Parathyroid adenoma (tissue), 2 donors: ENCODE results near the gene SATB1.

Experiments used
- H2AFZ ChIP-seq: fragments of 300-600 bp; sonication (generic); one replicate; pipeline ENCODE4 v1.7.0; 2017; ENCODE audit warnings: antibody characterized with exemption, mild to moderate bottlenecking
- H3K27ac ChIP-seq: fragments of 300-600 bp; sonication (generic); one replicate; pipeline ENCODE4 v1.7.0; 2017
- H3K27me3 ChIP-seq: fragments of 300-600 bp; sonication (generic); one replicate; pipeline ENCODE4 v1.7.0; 2017; ENCODE audit warnings: low read length; ENCODE audit not compliant: control insufficient read depth, insufficient read depth
- H3K36me3 ChIP-seq: fragments of 300-600 bp; sonication (generic); one replicate; pipeline ENCODE4 v1.7.0; 2017; ENCODE audit warnings: low read length; ENCODE audit not compliant: control insufficient read depth, insufficient read depth
- H3K4me1 ChIP-seq: fragments of 300-600 bp; sonication (generic); one replicate; pipeline ENCODE4 v1.7.0; 2017; ENCODE audit warnings: control low read depth
- H3K4me2 ChIP-seq: fragments of 300-600 bp; sonication (generic); one replicate; pipeline ENCODE4 v1.7.0; 2017; ENCODE audit warnings: low read length
- H3K4me3 ChIP-seq: fragments of 300-600 bp; sonication (generic); one replicate; pipeline ENCODE4 v1.7.0; 2017; ENCODE audit warnings: low read depth, low read length
- H3K79me2 ChIP-seq: fragments of 300-600 bp; sonication (generic); one replicate; pipeline ENCODE4 v1.7.0; 2017; ENCODE audit warnings: control low read depth
- H3K9ac ChIP-seq: fragments of 300-600 bp; sonication (generic); one replicate; pipeline ENCODE4 v1.7.0; 2017; ENCODE audit warnings: mild to moderate bottlenecking
- H3K9me3 ChIP-seq: fragments of 300-600 bp; sonication (generic); one replicate; pipeline ENCODE4 v1.7.0; 2017; ENCODE audit warnings: low read length; ENCODE audit not compliant: control insufficient read depth
- CTCF ChIP-seq: fragments of 300-600 bp; sonication (generic); IDR thresholded peaks from one replicate; pipeline ENCODE4 v1.7.0; 2017; ENCODE audit warnings: antibody characterized with exemption, mild to moderate bottlenecking
- donor health status: primary hyperparathyroidism.

Gene SATB1

GRCh38 chr3:18354701-18355100 is 70.4 kb downstream of the SATB1 start:
- H3K9ac ChIP-seq = no peak overlapping the region
- H3K4me2 ChIP-seq = no peak overlapping the region
- no peaks in the 10 kb centered on the region for H3K36me3 ChIP-seq
- no peaks in the 10 kb centered on the region for H3K79me2 ChIP-seq
- H2AFZ ChIP-seq = no peak overlapping the region
- no peaks in the 10 kb centered on the region for H3K9me3 ChIP-seq
- no peaks in the 10 kb centered on the region for H3K4me1 ChIP-seq
- H3K4me3 ChIP-seq = no peak overlapping the region
- no peaks in the 10 kb centered on the region for H3K27me3 ChIP-seq
- TF ChIP-seq CTCF = no peak
- no peak overlapping the region for H3K27ac ChIP-seq

- no peak overlapping the region for H3K9ac ChIP-seq
- no peak overlapping the region for H3K4me3 ChIP-seq
- H3K4me2 ChIP-seq = no peak overlapping the region
- no peak overlapping the region for H2AFZ ChIP-seq
- H3K9me3 ChIP-seq = no peaks in the 10 kb centered on the region
- no peak for TF ChIP-seq CTCF
- H3K4me1 ChIP-seq = no peaks in the 10 kb centered on the region
- no peaks in the 10 kb centered on the region for H3K36me3 ChIP-seq
- no peaks in the 10 kb centered on the region for H3K27me3 ChIP-seq
- no peak overlapping the region for H3K27ac ChIP-seq
- no peaks in the 10 kb centered on the region for H3K79me2 ChIP-seq
These were observed 73.1 kb downstream of the SATB1 start for GRCh38 chr3:18351823-18352744.

GRCh38 chr3:18351069-18351628 is 74.0 kb downstream of the SATB1 start:
- Histone ChIP-seq H3K27me3 (no peaks in the 10 kb centered on the region), H2AFZ (no peak overlapping the region), H3K9ac (no peak overlapping the region), H3K4me3 (no peak overlapping the region), H3K79me2 (no peaks in the 10 kb centered on the region), H3K36me3 (no peaks in the 10 kb centered on the region), H3K27ac (no peak overlapping the region), H3K9me3 (no peaks in the 10 kb centered on the region), H3K4me1 (no peaks in the 10 kb centered on the region), H3K4me2 (no peak overlapping the region)
- no peak for TF ChIP-seq CTCF

GRCh38 chr3:18349197-18349798 is 75.8 kb downstream of the SATB1 start:
- TF ChIP-seq CTCF = no peak
- Histone ChIP-seq H3K9me3 (no peaks in the 10 kb centered on the region), H3K9ac (no peak overlapping the region), H3K36me3 (no peaks in the 10 kb centered on the region), H3K4me1 (no peaks in the 10 kb centered on the region), H3K79me2 (no peaks in the 10 kb centered on the region), H3K4me2 (no peak overlapping the region), H2AFZ (no peak overlapping the region), H3K27ac (no peak overlapping the region), H3K4me3 (no peak overlapping the region), H3K27me3 (no peaks in the 10 kb centered on the region)
